22Rv1 (cell line): ENCODE results near the gene STRAP.
A peak's percentile ranks its signal among the peaks of the same experiment; 100 is the strongest.

Source experiments
- H3K27ac ChIP-seq: fragments of 450-650 bp; 2 replicates; pipeline ENCODE4 v1.5.1; 2017
- ZFX ChIP-seq: fragments of 450-650 bp; IDR thresholded peaks from 2 replicates; pipeline ENCODE4 v1.6.1; 2017; ENCODE audit warnings: antibody characterized with exemption, borderline replicate concordance
- TF ChIP-seq, protein P1 (sequence below): fragments of 450-650 bp; IDR thresholded peaks from 2 replicates; pipeline ENCODE4 v1.5.1; 2017; ENCODE audit warnings: mild to moderate bottlenecking

Gene STRAP

DNA sequence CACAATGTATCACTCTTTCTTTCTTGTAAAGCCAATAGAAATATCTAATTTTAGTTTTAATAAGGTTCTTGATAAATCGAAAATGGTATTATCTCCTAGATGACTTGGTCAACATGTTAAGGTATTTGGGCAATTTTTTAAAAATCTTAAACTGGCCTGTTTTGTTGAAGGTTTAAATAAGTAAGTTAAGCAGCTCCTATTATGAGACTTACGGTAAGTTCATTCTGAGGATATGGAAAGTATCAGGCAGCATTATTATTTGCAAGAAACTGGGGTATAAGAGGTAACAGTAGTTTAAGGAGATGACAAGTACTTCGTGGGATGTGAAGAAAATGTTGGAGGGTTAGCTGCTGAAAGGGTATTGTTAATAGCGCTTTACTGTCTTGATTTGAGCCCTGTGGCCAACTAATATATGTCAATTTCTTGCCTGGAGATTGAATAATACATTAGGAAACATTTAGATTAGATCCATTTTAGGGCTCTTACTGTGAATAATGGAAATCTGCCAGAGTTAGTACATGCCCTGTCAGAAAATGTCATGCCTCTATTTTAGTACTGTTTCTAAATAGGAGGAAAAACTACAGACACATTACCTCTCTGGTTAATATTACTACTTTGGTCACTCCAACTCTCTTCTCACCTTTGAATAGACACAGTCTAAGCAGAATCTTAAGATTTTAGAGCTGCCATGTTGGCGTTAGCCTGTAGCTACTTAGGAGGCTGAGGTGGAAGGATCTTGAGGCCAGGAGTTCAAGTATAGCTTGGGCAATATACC is 5.0 kb downstream of the STRAP start:
- H3K27ac ChIP-seq, result no peak overlapping the region

DNA sequence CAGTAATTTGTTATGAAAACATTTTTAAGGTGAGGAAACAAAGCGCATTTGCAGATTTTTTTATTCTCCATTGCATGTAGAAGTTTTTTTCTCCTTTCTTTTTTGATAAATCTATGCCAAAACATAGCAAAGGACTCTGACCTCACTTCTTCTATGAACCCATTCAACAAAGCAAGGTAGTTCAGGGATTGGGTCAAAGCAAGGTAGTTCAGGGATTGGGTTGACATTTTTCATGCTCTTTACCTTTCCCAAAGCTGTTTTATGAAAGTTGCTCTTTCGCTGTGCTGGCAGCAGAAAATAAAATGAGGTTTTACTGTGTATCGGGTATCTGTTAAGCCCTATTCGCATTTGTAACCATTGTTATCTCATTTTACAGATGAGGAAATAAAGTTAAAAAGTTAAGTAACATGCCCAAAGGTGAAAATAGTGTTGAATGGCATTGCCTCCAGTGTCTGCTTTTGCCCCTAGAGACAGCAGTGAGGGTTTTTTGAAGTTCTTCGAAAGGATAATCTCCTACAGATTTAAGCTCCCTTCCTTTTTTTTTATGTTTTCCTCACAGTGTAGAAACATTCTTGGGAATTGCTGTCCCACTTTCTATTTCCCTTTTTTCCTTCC is 10.6 kb downstream of the STRAP start:
- TF ChIP-seq ZFX, result no peak
- TF ChIP-seq, protein P1, sequence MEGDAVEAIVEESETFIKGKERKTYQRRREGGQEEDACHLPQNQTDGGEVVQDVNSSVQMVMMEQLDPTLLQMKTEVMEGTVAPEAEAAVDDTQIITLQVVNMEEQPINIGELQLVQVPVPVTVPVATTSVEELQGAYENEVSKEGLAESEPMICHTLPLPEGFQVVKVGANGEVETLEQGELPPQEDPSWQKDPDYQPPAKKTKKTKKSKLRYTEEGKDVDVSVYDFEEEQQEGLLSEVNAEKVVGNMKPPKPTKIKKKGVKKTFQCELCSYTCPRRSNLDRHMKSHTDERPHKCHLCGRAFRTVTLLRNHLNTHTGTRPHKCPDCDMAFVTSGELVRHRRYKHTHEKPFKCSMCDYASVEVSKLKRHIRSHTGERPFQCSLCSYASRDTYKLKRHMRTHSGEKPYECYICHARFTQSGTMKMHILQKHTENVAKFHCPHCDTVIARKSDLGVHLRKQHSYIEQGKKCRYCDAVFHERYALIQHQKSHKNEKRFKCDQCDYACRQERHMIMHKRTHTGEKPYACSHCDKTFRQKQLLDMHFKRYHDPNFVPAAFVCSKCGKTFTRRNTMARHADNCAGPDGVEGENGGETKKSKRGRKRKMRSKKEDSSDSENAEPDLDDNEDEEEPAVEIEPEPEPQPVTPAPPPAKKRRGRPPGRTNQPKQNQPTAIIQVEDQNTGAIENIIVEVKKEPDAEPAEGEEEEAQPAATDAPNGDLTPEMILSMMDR, result no peak
- H3K27ac ChIP-seq, result no peak overlapping the region

More for the DNA sequence above, 5.0 kb downstream of the STRAP start:
- no peak for TF ChIP-seq ZFX
- TF ChIP-seq, protein P1, result no peak

DNA sequence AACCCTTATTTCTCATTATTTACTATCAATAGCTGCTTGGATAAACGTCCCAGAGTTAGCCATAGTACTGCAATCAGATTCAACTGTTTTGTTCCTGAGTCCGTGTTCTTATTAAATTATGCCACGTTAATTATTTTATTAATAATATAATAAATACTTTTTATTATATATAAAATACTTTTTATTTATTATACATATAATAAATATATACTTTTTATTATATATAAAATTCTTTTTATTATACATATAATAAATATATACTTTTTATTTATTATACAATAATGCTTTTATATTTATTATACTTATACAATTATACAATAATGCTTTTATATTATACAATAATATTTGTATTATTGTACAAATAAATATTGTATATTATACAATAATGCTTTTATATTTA is 11.1 kb downstream of the STRAP start:
- TF ChIP-seq, protein P1, result no peak
- TF ChIP-seq ZFX, result no peak
- H3K27ac ChIP-seq, result no peak overlapping the region

DNA sequence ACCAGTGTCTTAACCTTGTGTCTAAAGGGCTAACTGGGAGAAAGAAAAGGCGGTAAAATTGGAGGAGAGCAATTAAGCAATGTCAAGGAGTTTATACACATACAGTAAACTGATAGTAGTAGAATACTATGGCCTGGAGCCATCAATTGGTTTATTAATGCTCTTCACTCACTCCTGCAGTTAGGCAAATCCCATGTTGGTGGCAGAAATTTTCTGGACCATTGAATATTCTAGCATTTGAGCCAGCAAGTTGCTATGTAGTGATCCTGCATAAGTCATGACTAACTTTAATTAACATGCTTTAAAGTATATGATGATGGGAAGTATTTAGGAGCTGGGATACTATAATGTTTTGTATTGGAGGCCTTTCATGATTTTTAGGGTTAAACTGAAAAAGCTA is 14.7 kb downstream of the STRAP start:
- H3K27ac ChIP-seq, result no peak overlapping the region
- TF ChIP-seq, protein P1, result no peak
- TF ChIP-seq ZFX, result no peak

DNA sequence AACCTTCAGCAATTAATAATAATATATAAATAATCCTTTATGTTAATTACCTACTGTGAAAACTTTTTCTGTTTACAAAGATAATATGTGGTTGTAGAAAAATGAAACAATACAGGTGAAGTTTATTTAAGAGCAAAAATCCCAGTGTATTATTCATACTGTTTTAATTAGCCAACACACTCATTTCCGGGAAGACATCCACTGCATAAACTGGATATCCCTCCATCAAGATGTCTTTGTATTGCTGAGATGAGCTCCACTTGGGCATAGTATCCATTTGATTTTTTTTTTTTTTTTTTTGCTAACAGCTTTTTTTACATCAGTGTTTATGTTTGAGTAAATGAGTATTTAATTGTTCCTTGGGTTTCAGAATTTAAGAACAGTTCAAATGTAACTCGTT is 15.2 kb downstream of the STRAP start:
- TF ChIP-seq, protein P1, result no peak
- H3K27ac ChIP-seq, result no peak overlapping the region

DNA sequence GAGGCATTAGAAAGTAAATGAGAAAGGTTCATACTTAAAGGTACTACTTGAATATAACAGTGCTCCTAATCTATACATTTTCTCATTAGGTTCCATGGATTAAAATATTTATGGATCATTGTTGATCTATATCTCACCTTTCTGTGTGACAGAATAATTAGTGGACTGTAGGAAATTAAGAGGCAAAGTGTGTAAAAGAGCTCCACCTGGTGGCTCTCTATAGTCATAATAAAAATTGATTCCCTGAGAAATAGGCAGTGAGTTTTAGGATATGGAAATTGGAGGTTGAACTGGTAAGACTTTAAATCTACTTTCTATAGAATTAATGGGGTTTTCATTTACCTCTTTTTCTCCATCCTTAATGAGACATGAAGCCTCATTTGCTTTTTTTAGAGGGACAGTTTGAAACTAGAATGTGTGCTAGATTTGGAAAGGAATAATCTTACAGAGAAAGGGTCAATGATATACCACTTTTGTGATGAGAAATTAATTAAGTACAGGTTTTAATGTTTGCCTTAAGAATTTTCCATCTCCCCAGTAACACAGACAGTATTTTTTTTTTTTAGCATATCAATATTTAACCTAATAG is 17.2 kb downstream of the STRAP start:
- TF ChIP-seq ZFX, result no peak
- TF ChIP-seq, protein P1, result peak; percentile 94
- H3K27ac ChIP-seq, result no peak overlapping the region

DNA sequence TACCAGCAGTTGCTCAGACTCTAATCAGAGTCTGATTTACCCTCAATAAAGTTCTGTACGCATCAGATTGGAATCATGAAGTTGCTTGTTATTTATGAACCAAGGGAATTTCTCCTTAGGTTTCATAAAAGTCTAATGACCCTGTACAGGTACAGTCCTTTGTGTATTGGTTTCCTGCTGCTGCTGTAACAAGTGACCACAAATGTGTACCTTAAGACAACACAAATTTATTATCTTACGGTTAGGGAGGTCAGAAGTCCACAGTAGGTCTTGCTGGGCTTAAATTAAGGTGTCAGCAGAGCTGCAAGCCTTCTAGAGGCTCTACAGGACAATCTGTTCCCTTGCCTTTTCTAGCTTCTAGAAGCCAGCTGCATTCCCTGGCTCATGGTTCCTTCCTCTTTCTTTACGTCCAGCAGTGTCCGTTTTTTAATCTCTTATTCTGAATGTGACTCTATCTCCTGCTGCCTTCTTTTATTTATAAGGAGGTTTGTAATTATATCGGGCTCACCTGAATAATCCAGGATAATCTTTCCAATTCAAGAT is 22.3 kb downstream of the STRAP start:
- no peak overlapping the region for H3K27ac ChIP-seq
- no peak for TF ChIP-seq ZFX
- TF ChIP-seq, protein P1, result no peak
